ENCODE data around the gene INPP5A.

DNA sequence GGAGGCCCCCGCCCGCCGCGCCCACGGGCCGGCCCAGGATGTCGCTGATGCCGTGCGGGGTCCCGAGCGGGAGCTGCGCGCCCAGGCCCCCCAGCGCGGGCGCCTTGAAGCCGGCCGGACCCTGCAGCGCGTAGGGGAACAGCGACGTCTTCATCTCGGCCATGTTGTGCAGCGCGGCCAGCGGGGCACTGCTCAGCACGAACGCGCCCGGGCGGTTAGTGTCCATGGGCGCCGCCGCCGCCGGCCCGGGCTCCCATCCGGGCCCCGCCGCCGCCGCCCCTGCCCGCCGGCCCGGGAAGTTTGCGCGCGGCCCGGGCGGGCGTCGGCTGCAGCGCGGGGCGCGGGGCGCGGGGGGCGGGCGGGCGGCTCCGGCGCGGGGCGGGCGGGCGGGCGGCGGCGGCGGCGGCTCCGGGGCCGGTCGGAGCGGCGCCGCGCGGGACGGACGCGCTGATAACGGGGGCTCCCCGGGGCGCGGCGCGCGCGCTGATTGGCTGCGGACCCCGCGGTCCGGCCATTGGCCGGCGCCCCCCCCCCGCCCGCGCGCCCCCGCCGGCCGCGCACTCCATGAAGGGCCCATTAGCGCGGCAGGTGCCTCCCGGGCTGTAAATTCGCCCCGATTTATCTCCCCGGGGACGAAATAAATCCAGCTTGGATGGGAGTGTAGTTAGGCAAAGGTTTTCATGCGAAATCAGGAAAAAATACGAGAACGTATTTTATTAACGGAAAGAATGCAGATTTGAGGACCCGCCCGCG is 248.3 kb downstream of the INPP5A start, which contains the start of gene NKX6-2:
- TF ChIP-seq CTCF (IDR thresholded peaks at IDR 0.05) (no peak), POLR2AphosphoS5 (IDR thresholded peaks at IDR 0.05) (no peak)
